ENCODE data around the gene PARD6A. TPM values are rescaled to one million over a fixed set of nuclear protein-coding genes. Genes with fewer than 3 reads are reported as not detected.

The PARD6A gene
- total and polyA plus RNA-seq, 2 of the 13 experiments (the other 11 are each of a cell fraction or from before 2014, with no cell fraction given) = 3.5 to 4.3 TPM

- TF ChIP-seq BORCS8-MEF2B (CRISPR knock-in tag; IDR thresholded peaks at IDR 0.05) (peak; percentile 74), ZNF614 (CRISPR knock-in tag; IDR thresholded peaks at IDR 0.05; ENCODE audit: borderline replicate concordance) (no peak), SRSF9 (IDR thresholded peaks at IDR 0.05; ENCODE audit: borderline replicate concordance, insufficient read depth, low read depth, low read length, poor library complexity, severe bottlenecking) (no peak), JDP2 (CRISPR knock-in tag; IDR thresholded peaks at IDR 0.05; ENCODE audit: borderline replicate concordance) (peak; percentile 33; the same call in 1 of the 2 replicates), KDM3A (CRISPR knock-in tag; IDR thresholded peaks at IDR 0.05; ENCODE audit: low read depth) (no peak), KMT2A (CRISPR knock-in tag; IDR thresholded peaks at IDR 0.05) (no peak; the same call in 1 of the 2 replicates), ZNF710 (CRISPR knock-in tag; IDR thresholded peaks at IDR 0.05; ENCODE audit: borderline replicate concordance) (no peak), ZNF709 (CRISPR knock-in tag; IDR thresholded peaks at IDR 0.05) (peak; percentile 51; the same call in 1 of the 2 replicates), TFAP4 (IDR thresholded peaks at IDR 0.05; ENCODE audit: borderline replicate concordance, low read depth) (no peak), SRSF1 (optimal IDR thresholded peaks at IDR 0.05; ENCODE audit: low read depth, low read length) (no peak), ZNF776 (CRISPR knock-in tag; IDR thresholded peaks at IDR 0.05) (no peak), REPIN1 (CRISPR knock-in tag; IDR thresholded peaks at IDR 0.05; ENCODE audit: borderline replicate concordance, low read depth) (no peak), ZGPAT (CRISPR knock-in tag; IDR thresholded peaks at IDR 0.05) (no peak; the same call in 1 of the 2 replicates), NFIC (IDR thresholded peaks at IDR 0.05; ENCODE audit: low read length) (no peak), ETV6 (CRISPR knock-in tag; conservative IDR thresholded peaks at IDR 0.05) (peak; percentile 72; the same call in 1 of the 2 replicates), PHF20 (CRISPR knock-in tag; IDR thresholded peaks at IDR 0.05) (no peak), RCOR2 (CRISPR knock-in tag; IDR thresholded peaks at IDR 0.05) (no peak), GTF2F1 (IDR thresholded peaks at IDR 0.05; ENCODE audit: low read length) (no peak), PCBP2 (optimal IDR thresholded peaks at IDR 0.05; ENCODE audit: low read depth, low read length, poor library complexity, severe bottlenecking) (no peak), PREB (CRISPR knock-in tag; IDR thresholded peaks at IDR 0.05) (no peak), ZBTB2 (CRISPR knock-in tag; IDR thresholded peaks at IDR 0.05; ENCODE audit: low read depth) (peak; percentile 45; the same call in 1 of the 2 replicates), ZNF10 (CRISPR knock-in tag; IDR thresholded peaks at IDR 0.05; ENCODE audit: borderline replicate concordance, low read depth) (no peak), ZNF431 (CRISPR knock-in tag; IDR thresholded peaks at IDR 0.05; ENCODE audit: borderline replicate concordance, low read depth) (no peak), SETDB1 (CRISPR knock-in tag; IDR thresholded peaks at IDR 0.05; ENCODE audit: borderline replicate concordance) (no peak)
Observed at GRCh38 chr16:67652578-67653127, 8.1 kb upstream of the PARD6A start (continued).

All from HepG2 (cell line).